HCT116 (cell line): Measurements from ENCODE around the gene MAP4K4. TPM values are rescaled to one million over a fixed set of nuclear protein-coding genes. Genes with fewer than 3 reads are reported as not detected.

ENCODE experiments used
- ATAC-seq: fragments of 200-7000 bp; cut with Tn5 transposase; 2 replicates; pipeline ENCODE4 v1.9.1; 2020; ENCODE audit warnings: mild to moderate bottlenecking, moderate library complexity
- BruUV-seq: library from RNA; stranded (reverse); fragments of 400-500 nt; replicated peaks from 2 replicates; lab custom pipeline; 2021; lab: Mats Ljungman, UMichigan
- CTCF ChIA-PET: fragments of 300-600 bp; sonication (Branson Sonifier 250); formaldehyde crosslinking; loops from one replicate; lab custom pipeline; 2021; ENCODE audit warnings: antibody characterized with exemption; lab: Charles Lee
- POLR2A ChIA-PET: fragments of 300-600, 350-600 bp; sonication (Branson Sonifier 250); formaldehyde crosslinking; loops from one replicate; lab custom pipeline; 2021; ENCODE audit warnings: antibody characterized with exemption; lab: Charles Lee
- RAD21 ChIA-PET, 2 experiments: fragments of 300-600 bp; sonication (Branson Sonifier 250); formaldehyde crosslinking; loops; one replicate each; lab custom pipeline; 2023; ENCODE audit warnings: low total read pairs in 2 of 2; ENCODE audit not compliant: uncharacterized antibody in 2 of 2, unreplicated experiment in 2 of 2, low non-redundant PET in 1 of 2; lab: Charles Lee
- DNase-seq: peaks from one replicate; pipeline ENCODE4 v3.0.0-alpha.2; 2010; ENCODE audit warnings: low read depth, low spot score
- H2AFZ ChIP-seq: fragments of 200-600 bp; shearing (Covaris generic), sonication (generic); 2 replicates; pipeline ENCODE4 v1.6.1; 2017; ENCODE audit warnings: low read depth, mixed run types, mixed read lengths, antibody characterized with exemption, low read length; ENCODE audit not compliant: poor library complexity, severe bottlenecking
- H3K27ac ChIP-seq: 2 replicates; pipeline ENCODE4 v1.5.1; 2012; ENCODE audit warnings: low read depth, low read length
- H3K27me3 ChIP-seq: fragments of 200-600 bp; sonication (generic); 2 replicates; pipeline ENCODE4 v1.6.1; 2016; ENCODE audit warnings: mixed run types, low read length, mixed read lengths; ENCODE audit not compliant: insufficient read depth
- H3K36me3 ChIP-seq, 2 experiments: fragments of 200-500 bp in 1 of 2; fragments of 200-600 bp in 1 of 2; sonication (Bioruptor generic) in 1 of 2; sonication (generic) in 1 of 2; 2 replicates each; pipeline versions ENCODE4 v1.5.1 to v1.6.1; 2014 to 2016; ENCODE audit warnings: low read length in 2 of 2, inconsistent platforms in 1 of 2, mixed read lengths in 1 of 2, mixed run types in 1 of 2; ENCODE audit not compliant: insufficient read depth in 2 of 2, control insufficient read depth in 1 of 2
- H3K4me1 ChIP-seq, 2 experiments: fragments of 200-600 bp in 1 of 2; sonication (generic) in 1 of 2; 2 replicates each; pipeline versions ENCODE4 v1.5.1 to v1.6.1; 2012 to 2017; ENCODE audit warnings: low read length in 2 of 2, inconsistent platforms in 1 of 2, mild to moderate bottlenecking in 1 of 2, mixed read lengths in 1 of 2, mixed run types in 1 of 2, moderate library complexity in 1 of 2; ENCODE audit not compliant: insufficient read depth in 2 of 2, control insufficient read depth in 1 of 2
- H3K4me2 ChIP-seq: fragments of 200-600 bp; sonication (generic); 2 replicates; pipeline ENCODE4 v1.6.1; 2017; ENCODE audit warnings: mixed run types, low read length, mixed read lengths
- H3K4me3 ChIP-seq, 2 experiments: fragments of 200-600 bp in 1 of 2; sonication (generic) in 1 of 2; replicated peaks in 1 of 2; 2 replicates each; pipeline ENCODE4 v1.5.1; 2011 to 2016; ENCODE audit warnings: low read length in 2 of 2, control low read depth in 1 of 2, low read depth in 1 of 2, mild to moderate bottlenecking in 1 of 2, mixed read lengths in 1 of 2, mixed run types in 1 of 2
- H3K79me2 ChIP-seq: fragments of 200-600 bp; sonication (generic); 2 replicates; pipeline ENCODE4 v1.6.1; 2017; ENCODE audit warnings: mild to moderate bottlenecking, mixed run types, low read length, moderate library complexity, mixed read lengths; ENCODE audit not compliant: insufficient read depth
- H3K9ac ChIP-seq: fragments of 200-600 bp; sonication (generic); 2 replicates; pipeline ENCODE4 v1.6.1; 2016; ENCODE audit warnings: low read length, mixed read lengths
- H3K9me2 ChIP-seq: fragments of 200-600 bp; sonication (generic), shearing (Covaris generic); 2 replicates; pipeline ENCODE4 v1.6.1; 2017; ENCODE audit warnings: mixed run types, mild to moderate bottlenecking, moderate library complexity; ENCODE audit not compliant: insufficient read depth
- H3K9me3 ChIP-seq, 2 experiments: fragments of 200-500 bp in 1 of 2; fragments of 200-600 bp in 1 of 2; sonication (Bioruptor generic) in 1 of 2; sonication (generic) in 1 of 2; 2 replicates each; pipeline ENCODE4 v1.6.1; 2014 to 2017; ENCODE audit warnings: low read length in 2 of 2, mixed read lengths in 2 of 2, inconsistent platforms in 1 of 2, low read depth in 1 of 2, mild to moderate bottlenecking in 1 of 2, mixed run types in 1 of 2, moderate library complexity in 1 of 2; ENCODE audit not compliant: control insufficient read depth in 1 of 2, insufficient read depth in 1 of 2
- H4K20me1 ChIP-seq: fragments of 200-600 bp; sonication (generic), shearing (Covaris generic); 2 replicates; pipeline ENCODE4 v1.6.1; 2017; ENCODE audit warnings: mixed run types, mild to moderate bottlenecking, moderate library complexity; ENCODE audit not compliant: insufficient read depth
- CBX3 ChIP-seq: IDR thresholded peaks from 2 replicates; pipeline ENCODE4 v1.6.1; 2012; ENCODE audit warnings: low read depth
- EGR1 ChIP-seq: IDR thresholded peaks from 2 replicates; pipeline ENCODE4 v1.6.1; 2012; ENCODE audit warnings: low read depth
- EZH2phosphoT487 ChIP-seq: fragments of 200-600 bp; IDR thresholded peaks from 2 replicates; pipeline ENCODE4 v1.6.1; 2018; ENCODE audit warnings: antibody characterized with exemption, borderline replicate concordance
- POLR2A ChIP-seq: IDR thresholded peaks from 2 replicates; pipeline ENCODE4 v1.7.0; 2011; ENCODE audit warnings: borderline replicate concordance; ENCODE audit not compliant: insufficient read depth, insufficient read length; ENCODE audit errors: extremely low read depth
- POLR2AphosphoS5 ChIP-seq: IDR thresholded peaks from 2 replicates; pipeline ENCODE4 v1.6.1; 2011; ENCODE audit warnings: mild to moderate bottlenecking, low read depth, low read length, moderate library complexity
- RAD21 ChIP-seq: IDR thresholded peaks from 2 replicates; pipeline ENCODE4 v1.6.1; 2012; ENCODE audit warnings: low read depth, mild to moderate bottlenecking
- SIN3A ChIP-seq: IDR thresholded peaks from 2 replicates; pipeline ENCODE4 v1.6.1; 2012; ENCODE audit warnings: low read depth
- SRF ChIP-seq: IDR thresholded peaks from 2 replicates; pipeline ENCODE4 v1.6.1; 2012; ENCODE audit warnings: low read depth
- TCF7L2 ChIP-seq: IDR thresholded peaks from 2 replicates; pipeline ENCODE4 v1.7.0; 2011; ENCODE audit warnings: borderline replicate concordance, inconsistent platforms; ENCODE audit not compliant: insufficient read depth, insufficient read length; ENCODE audit errors: extremely low read depth
- ZFX ChIP-seq: fragments of 450-650 bp; IDR thresholded peaks from 2 replicates; pipeline ENCODE4 v1.6.1; 2017
- ZNF274 ChIP-seq: fragments of 200-500 bp; sonication (Bioruptor generic); IDR thresholded peaks from 2 replicates; pipeline ENCODE4 v1.6.1; 2014; ENCODE audit warnings: mild to moderate bottlenecking, low read depth, low read length, inconsistent platforms
- intact Hi-C: fragments of 100-400 bp; cut with micrococcal nuclease; formaldehyde crosslinking; loops from 2 replicates; pipeline ENCODE4 v1.10.0; 2022
- total RNA-seq: library from RNA; stranded (reverse); gene quantifications from one replicate; pipeline ENCODE4 v1.2.1, GENCODE V29; 2021; ENCODE audit not compliant: unreplicated experiment
- TF ChIP-seq, protein P1 (sequence below): IDR thresholded peaks from 2 replicates; pipeline ENCODE4 v1.6.1; 2012; ENCODE audit warnings: low read depth
- TF ChIP-seq, protein P2 (sequence below): IDR thresholded peaks from 2 replicates; pipeline ENCODE4 v1.6.1; 2011; ENCODE audit warnings: mild to moderate bottlenecking, low read length, moderate library complexity; ENCODE audit not compliant: insufficient replicate concordance; ENCODE audit errors: extremely low read depth
- TF ChIP-seq, protein P3 (sequence below): IDR thresholded peaks from 2 replicates; pipeline ENCODE4 v1.6.1; 2012
- TF ChIP-seq, protein P4 (sequence below), 3 experiments: fragments of 200-600 bp in 1 of 3; sonication (generic) in 1 of 3; IDR thresholded peaks in 2 of 3; conservative IDR thresholded peaks in 1 of 3; 2 replicates each; pipeline ENCODE4 v1.5.1; 2012 to 2017; ENCODE audit warnings: low read depth in 2 of 3, low read length in 2 of 3, antibody characterized with exemption in 1 of 3, borderline replicate concordance in 1 of 3, control low read depth in 1 of 3, mild to moderate bottlenecking in 1 of 3, mixed read lengths in 1 of 3, mixed run types in 1 of 3, moderate library complexity in 1 of 3; ENCODE audit not compliant: insufficient read depth in 1 of 3

MAP4K4 gene
- total RNA-seq, 1 experiment from 2014 or later, result 62.3 TPM

DNA sequence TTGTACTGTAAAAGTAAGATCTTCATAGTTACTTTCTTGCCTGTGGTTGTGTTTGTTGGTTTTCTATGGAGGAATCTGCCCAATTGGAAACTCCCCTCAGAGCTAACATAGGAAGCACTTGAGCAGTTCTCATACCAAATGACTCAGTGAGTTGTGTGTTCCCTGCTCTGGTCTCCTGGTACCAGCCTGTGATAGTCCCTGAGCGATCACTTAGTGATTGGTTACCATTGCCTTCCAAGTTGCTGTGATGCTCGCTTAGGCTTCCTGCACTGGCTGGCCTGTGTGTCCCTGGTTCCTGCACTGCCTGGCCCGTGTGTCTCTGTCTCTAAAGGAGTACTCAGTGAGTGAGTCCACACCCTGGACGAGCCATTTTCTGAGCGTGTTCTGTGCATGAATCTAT lies 133.0 kb downstream of the MAP4K4 start:
- peaks cover 0 to 14% of the 10 kb centered on the region in 2 experiments; a peak in 1 of 4 replicates for H3K4me1 ChIP-seq
- H3K9me2 ChIP-seq, result no peaks in the 10 kb centered on the region
- H3K27ac ChIP-seq, result no peak overlapping the region
- no peaks in the 10 kb centered on the region for H3K79me2 ChIP-seq
- H3K4me2 ChIP-seq, result no peak overlapping the region
- no TSS peak for BruUV-seq
- ATAC-seq, result no peak
- H3K4me3 ChIP-seq, result no peak overlapping the region
- ChIA-PET POLR2A (no interaction called here), RAD21 (interaction anchor here in 1 of 2 experiments (1.6 kb wide), 1 partner anchor 412 kb away, joined by 5 read pairs; no protein-coding TSS in a partner anchor), CTCF (interaction anchor here (0.6 to 3.3 kb wide), 11 partner anchors 8 to 488 kb away, joined by 3 to 32 read pairs (median 5); no protein-coding TSS in a partner anchor)
- H3K9me3 ChIP-seq, result no peaks in the 10 kb centered on the region
- TF ChIP-seq ZNF274 (no peak), RAD21 (no peak), CBX3 (no peak), EGR1 (no peak), ZFX (no peak), POLR2AphosphoS5 (no peak), SIN3A (no peak), TCF7L2 (no peak), POLR2A (no peak), SRF (no peak), EZH2phosphoT487 (no peak)
- TF ChIP-seq, protein P1, sequence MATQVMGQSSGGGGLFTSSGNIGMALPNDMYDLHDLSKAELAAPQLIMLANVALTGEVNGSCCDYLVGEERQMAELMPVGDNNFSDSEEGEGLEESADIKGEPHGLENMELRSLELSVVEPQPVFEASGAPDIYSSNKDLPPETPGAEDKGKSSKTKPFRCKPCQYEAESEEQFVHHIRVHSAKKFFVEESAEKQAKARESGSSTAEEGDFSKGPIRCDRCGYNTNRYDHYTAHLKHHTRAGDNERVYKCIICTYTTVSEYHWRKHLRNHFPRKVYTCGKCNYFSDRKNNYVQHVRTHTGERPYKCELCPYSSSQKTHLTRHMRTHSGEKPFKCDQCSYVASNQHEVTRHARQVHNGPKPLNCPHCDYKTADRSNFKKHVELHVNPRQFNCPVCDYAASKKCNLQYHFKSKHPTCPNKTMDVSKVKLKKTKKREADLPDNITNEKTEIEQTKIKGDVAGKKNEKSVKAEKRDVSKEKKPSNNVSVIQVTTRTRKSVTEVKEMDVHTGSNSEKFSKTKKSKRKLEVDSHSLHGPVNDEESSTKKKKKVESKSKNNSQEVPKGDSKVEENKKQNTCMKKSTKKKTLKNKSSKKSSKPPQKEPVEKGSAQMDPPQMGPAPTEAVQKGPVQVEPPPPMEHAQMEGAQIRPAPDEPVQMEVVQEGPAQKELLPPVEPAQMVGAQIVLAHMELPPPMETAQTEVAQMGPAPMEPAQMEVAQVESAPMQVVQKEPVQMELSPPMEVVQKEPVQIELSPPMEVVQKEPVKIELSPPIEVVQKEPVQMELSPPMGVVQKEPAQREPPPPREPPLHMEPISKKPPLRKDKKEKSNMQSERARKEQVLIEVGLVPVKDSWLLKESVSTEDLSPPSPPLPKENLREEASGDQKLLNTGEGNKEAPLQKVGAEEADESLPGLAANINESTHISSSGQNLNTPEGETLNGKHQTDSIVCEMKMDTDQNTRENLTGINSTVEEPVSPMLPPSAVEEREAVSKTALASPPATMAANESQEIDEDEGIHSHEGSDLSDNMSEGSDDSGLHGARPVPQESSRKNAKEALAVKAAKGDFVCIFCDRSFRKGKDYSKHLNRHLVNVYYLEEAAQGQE, result no peak
- TF ChIP-seq, protein P2, sequence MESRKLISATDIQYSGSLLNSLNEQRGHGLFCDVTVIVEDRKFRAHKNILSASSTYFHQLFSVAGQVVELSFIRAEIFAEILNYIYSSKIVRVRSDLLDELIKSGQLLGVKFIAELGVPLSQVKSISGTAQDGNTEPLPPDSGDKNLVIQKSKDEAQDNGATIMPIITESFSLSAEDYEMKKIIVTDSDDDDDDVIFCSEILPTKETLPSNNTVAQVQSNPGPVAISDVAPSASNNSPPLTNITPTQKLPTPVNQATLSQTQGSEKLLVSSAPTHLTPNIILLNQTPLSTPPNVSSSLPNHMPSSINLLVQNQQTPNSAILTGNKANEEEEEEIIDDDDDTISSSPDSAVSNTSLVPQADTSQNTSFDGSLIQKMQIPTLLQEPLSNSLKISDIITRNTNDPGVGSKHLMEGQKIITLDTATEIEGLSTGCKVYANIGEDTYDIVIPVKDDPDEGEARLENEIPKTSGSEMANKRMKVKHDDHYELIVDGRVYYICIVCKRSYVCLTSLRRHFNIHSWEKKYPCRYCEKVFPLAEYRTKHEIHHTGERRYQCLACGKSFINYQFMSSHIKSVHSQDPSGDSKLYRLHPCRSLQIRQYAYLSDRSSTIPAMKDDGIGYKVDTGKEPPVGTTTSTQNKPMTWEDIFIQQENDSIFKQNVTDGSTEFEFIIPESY, result no peak
- TF ChIP-seq, protein P3, sequence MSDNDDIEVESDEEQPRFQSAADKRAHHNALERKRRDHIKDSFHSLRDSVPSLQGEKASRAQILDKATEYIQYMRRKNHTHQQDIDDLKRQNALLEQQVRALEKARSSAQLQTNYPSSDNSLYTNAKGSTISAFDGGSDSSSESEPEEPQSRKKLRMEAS, result no peak
- TF ChIP-seq, protein P4, sequence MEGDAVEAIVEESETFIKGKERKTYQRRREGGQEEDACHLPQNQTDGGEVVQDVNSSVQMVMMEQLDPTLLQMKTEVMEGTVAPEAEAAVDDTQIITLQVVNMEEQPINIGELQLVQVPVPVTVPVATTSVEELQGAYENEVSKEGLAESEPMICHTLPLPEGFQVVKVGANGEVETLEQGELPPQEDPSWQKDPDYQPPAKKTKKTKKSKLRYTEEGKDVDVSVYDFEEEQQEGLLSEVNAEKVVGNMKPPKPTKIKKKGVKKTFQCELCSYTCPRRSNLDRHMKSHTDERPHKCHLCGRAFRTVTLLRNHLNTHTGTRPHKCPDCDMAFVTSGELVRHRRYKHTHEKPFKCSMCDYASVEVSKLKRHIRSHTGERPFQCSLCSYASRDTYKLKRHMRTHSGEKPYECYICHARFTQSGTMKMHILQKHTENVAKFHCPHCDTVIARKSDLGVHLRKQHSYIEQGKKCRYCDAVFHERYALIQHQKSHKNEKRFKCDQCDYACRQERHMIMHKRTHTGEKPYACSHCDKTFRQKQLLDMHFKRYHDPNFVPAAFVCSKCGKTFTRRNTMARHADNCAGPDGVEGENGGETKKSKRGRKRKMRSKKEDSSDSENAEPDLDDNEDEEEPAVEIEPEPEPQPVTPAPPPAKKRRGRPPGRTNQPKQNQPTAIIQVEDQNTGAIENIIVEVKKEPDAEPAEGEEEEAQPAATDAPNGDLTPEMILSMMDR (IDR thresholded peaks at IDR 0.05 in 2 of 3, conservative IDR thresholded peaks at IDR 0.05 in 1 of 3; ENCODE audit: borderline replicate concordance in 1 of 3, insufficient read depth in 1 of 3, low read depth in 2 of 3, low read length in 2 of 3), result no peak
- H3K36me3 ChIP-seq, result 0 out of 4 replicates have a peak, but pooled peaks cover 5 to 8% of the 10 kb centered on the region in 2 experiments
- DNase-seq, result no peak
- no peaks in the 10 kb centered on the region for H4K20me1 ChIP-seq
- H3K9ac ChIP-seq, result no peak overlapping the region
- intact Hi-C loops, result loop anchor here (2.0 to 5.0 kb wide), 3 partner anchors 58 to 488 kb away; partner anchors contain the start of gene MAP4K4
- no peak overlapping the region for H2AFZ ChIP-seq
- H3K27me3 ChIP-seq, result no peaks in the 10 kb centered on the region
